GM06990 (cell line): ENCODE data around the gene CYBRD1.

Experiments
- DNase-seq: peaks from one replicate; pipeline ENCODE4 v3.0.0-alpha.2; 2011; ENCODE audit not compliant: insufficient read length; ENCODE audit errors: extremely low read depth
- H3K27me3 ChIP-seq: replicated peaks from 2 replicates; pipeline ENCODE4 v1.6.0; 2011; ENCODE audit warnings: low read length; ENCODE audit not compliant: control insufficient read depth, insufficient read depth
- H3K36me3 ChIP-seq: 2 replicates; pipeline ENCODE4 v1.5.1; 2011; ENCODE audit warnings: low read length; ENCODE audit not compliant: control insufficient read depth, insufficient read depth
- H3K4me3 ChIP-seq: replicated peaks from 2 replicates; pipeline ENCODE4 v1.5.1; 2011; ENCODE audit warnings: low read depth, mild to moderate bottlenecking, control low read depth, low read length
- CTCF ChIP-seq: IDR thresholded peaks from 2 replicates; pipeline ENCODE4 v1.5.1; 2011; ENCODE audit warnings: low read length, control low read depth, mild to moderate bottlenecking, inconsistent platforms; ENCODE audit not compliant: insufficient read depth, poor library complexity, severe bottlenecking

The CYBRD1 gene

GRCh38 chr2:171482308-171482707 is 40.0 kb upstream of the CYBRD1 start:
- Histone ChIP-seq H3K36me3 (peaks cover 1% of the 10 kb centered on the region; the same call in 1 of the 2 replicates), H3K4me3 (no peak overlapping the region), H3K27me3 (no peaks in the 10 kb centered on the region)
- no peak for DNase-seq
- no peak for TF ChIP-seq CTCF

DNA sequence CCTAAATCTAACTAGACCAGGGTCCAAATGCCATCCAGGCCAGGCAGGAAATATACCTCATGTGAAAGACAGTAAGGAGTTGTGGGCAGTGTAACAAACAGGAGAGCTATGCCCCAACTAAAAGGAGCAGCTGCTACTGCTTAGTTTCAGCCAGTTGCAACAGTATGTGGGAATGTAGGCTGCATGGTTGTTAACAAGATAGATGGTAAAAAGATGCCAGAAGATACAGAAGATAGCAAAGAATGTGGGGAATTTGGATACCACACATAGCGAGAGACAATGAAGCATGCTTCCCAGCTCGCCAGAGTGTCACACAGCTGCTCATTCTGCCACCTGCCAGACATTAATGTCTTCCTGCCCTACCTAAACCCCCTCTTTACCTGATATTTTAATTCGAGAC is 39.4 kb upstream of the CYBRD1 start:
- H3K36me3 ChIP-seq: no peaks in the 10 kb centered on the region
- H3K27me3 ChIP-seq: no peaks in the 10 kb centered on the region
- DNase-seq: no peak
- H3K4me3 ChIP-seq: no peak overlapping the region
- TF ChIP-seq CTCF: no peak

GRCh38 chr2:171483793-171484192 is 38.5 kb upstream of the CYBRD1 start:
- Histone ChIP-seq H3K4me3 (no peak overlapping the region), H3K36me3 (no peaks in the 10 kb centered on the region), H3K27me3 (no peaks in the 10 kb centered on the region)
- no peak for DNase-seq
- TF ChIP-seq CTCF: no peak

DNA sequence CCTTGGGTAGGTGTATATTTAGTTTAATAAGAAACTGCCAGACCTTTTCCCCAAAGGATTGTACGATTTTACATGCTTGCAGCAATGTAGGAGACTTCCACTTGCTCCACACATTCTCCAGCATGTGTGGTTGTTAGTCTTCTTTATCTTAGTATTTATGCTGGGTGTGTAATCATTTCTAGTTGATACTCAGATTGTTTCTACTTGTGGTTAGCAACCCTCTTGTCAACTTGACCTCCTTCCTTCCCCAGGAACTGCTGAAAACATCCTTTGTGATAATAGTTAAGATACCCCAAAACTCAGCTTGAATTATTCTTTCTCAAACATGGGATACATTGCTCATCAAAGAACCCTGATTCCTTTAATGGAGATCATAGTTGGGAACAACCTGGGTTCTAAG is 37.2 kb upstream of the CYBRD1 start:
- no peak for DNase-seq
- H3K4me3 ChIP-seq: no peak overlapping the region
- TF ChIP-seq CTCF: no peak
- no peaks in the 10 kb centered on the region for H3K27me3 ChIP-seq
- H3K36me3 ChIP-seq: no peaks in the 10 kb centered on the region

DNA sequence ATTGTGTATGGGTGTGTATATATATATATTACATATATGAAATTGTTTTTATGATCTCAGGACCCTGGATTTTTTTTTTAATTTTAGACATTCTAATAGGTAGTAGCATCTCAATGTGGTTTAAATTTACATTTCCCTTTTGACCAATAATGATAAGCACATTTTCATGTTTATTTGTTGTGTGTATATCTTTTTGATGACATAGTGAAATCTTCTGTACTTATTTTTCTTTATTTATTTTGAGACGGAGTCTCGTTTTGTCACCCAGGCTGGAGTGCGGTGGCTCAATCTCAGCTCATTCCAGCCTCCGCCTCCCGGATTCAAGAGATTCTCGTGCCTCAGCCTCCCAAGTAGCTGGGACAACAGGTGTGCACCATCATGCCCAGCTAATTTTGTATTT is 35.1 kb upstream of the CYBRD1 start:
- Histone ChIP-seq H3K27me3 (no peaks in the 10 kb centered on the region), H3K36me3 (no peaks in the 10 kb centered on the region), H3K4me3 (no peak overlapping the region)
- no peak for DNase-seq
- no peak for TF ChIP-seq CTCF

GRCh38 chr2:171487803-171488259 is 34.4 kb upstream of the CYBRD1 start:
- TF ChIP-seq CTCF: no peak
- no peak for DNase-seq
- no peak overlapping the region for H3K4me3 ChIP-seq
- H3K36me3 ChIP-seq: no peaks in the 10 kb centered on the region
- no peaks in the 10 kb centered on the region for H3K27me3 ChIP-seq
